Glomerular visceral epithelial cell (primary cell): ENCODE results near the gene CDA.

Experiments used
- DNase-seq: peaks from one replicate; pipeline ENCODE4 v3.0.0-alpha.2; 2016; ENCODE audit errors: extremely low spot score

The CDA gene

GRCh38 chr1:20615946-20616846, 27.3 kb downstream of the CDA start:
- DNase-seq = no peak

- DNase-seq = no peak
These were observed 28.1 kb downstream of the CDA start for GRCh38 chr1:20616847-20617487.

- DNase-seq = no peak
These were observed 29.7 kb downstream of the CDA start for GRCh38 chr1:20618550-20618949.

- no peak for DNase-seq
These were observed 31.1 kb downstream of the CDA start for GRCh38 chr1:20619999-20620398.

GRCh38 chr1:20621012-20621411, 32.1 kb downstream of the CDA start:
- no peak for DNase-seq

GRCh38 chr1:20624709-20625108, 35.8 kb downstream of the CDA start:
- DNase-seq = no peak

GRCh38 chr1:20625176-20626097, 36.5 kb downstream of the CDA start:
- DNase-seq = no peak

- DNase-seq = no peak
These were observed 37.2 kb downstream of the CDA start for GRCh38 chr1:20626098-20626427.

GRCh38 chr1:20626524-20626923, 37.6 kb downstream of the CDA start:
- no peak for DNase-seq

- no peak for DNase-seq
These were observed 41.8 kb downstream of the CDA start for GRCh38 chr1:20630729-20631128.

GRCh38 chr1:20632386-20632785, 43.5 kb downstream of the CDA start:
- DNase-seq = no peak

GRCh38 chr1:20633190-20634064, 44.5 kb downstream of the CDA start, which contains the start of gene PINK1:
PINK1 (plus strand) TSS chr1:20633458; CDS start chr1:20633549, 91 bp downstream.
- DNase-seq = peak; percentile 81

GRCh38 chr1:20634065-20634593, 45.2 kb downstream of the CDA start:
- DNase-seq = no peak

GRCh38 chr1:20634594-20635084, 45.7 kb downstream of the CDA start:
- peak; percentile 61 for DNase-seq

- DNase-seq = no peak
These were observed 48.0 kb downstream of the CDA start for GRCh38 chr1:20636785-20637347.

GRCh38 chr1:20640183-20640597, 51.3 kb downstream of the CDA start:
- peak; percentile 61 for DNase-seq

- no peak for DNase-seq
These were observed 53.1 kb downstream of the CDA start for GRCh38 chr1:20641975-20642374.

GRCh38 chr1:20643080-20643479, 54.2 kb downstream of the CDA start:
- no peak for DNase-seq

GRCh38 chr1:20644416-20644815, 55.5 kb downstream of the CDA start:
- no peak for DNase-seq

- no peak for DNase-seq
These were observed 56.5 kb downstream of the CDA start for GRCh38 chr1:20645414-20645813.
